HUES48 (cell line): ENCODE results near the gene PTPRN2.
"Not testable (repeated sequence)": the region's sequence is repeated elsewhere in the genome, so short reads cannot be mapped to it uniquely, and the experiment has no call there.

Experiments used
- H3K27ac ChIP-seq: one replicate; pipeline ENCODE4 v1.7.0; 2013; ENCODE audit warnings: low read depth, low read length, inconsistent platforms
- H3K27me3 ChIP-seq: 2 replicates; pipeline ENCODE4 v1.6.1; 2013; ENCODE audit warnings: mild to moderate bottlenecking, low read length; ENCODE audit not compliant: control insufficient read depth, insufficient read depth
- H3K36me3 ChIP-seq: 2 replicates; pipeline ENCODE4 v1.6.1; 2013; ENCODE audit warnings: low read length; ENCODE audit not compliant: control insufficient read depth, insufficient read depth
- H3K4me1 ChIP-seq: 2 replicates; pipeline ENCODE4 v1.6.1; 2013; ENCODE audit warnings: mild to moderate bottlenecking, low read length; ENCODE audit not compliant: control insufficient read depth, insufficient read depth
- H3K4me3 ChIP-seq: 2 replicates; pipeline ENCODE4 v1.5.1; 2013; ENCODE audit warnings: mild to moderate bottlenecking, low read depth, low read length
- H3K9ac ChIP-seq: 2 replicates; pipeline ENCODE4 v1.6.1; 2013; ENCODE audit warnings: mild to moderate bottlenecking, low read depth, low read length, moderate library complexity
- H3K9me3 ChIP-seq: 2 replicates; pipeline ENCODE4 v1.6.1; 2013; ENCODE audit warnings: low read length; ENCODE audit not compliant: control insufficient read depth, insufficient read depth

The PTPRN2 gene

GRCh38 chr7:158508802-158509385 is 78.7 kb downstream of the PTPRN2 start:
- Histone ChIP-seq H3K27me3 (no peaks in the 10 kb centered on the region), H3K27ac (no peak overlapping the region), H3K9me3 (peaks cover 8% of the 10 kb centered on the region; the same call in 1 of the 2 replicates), H3K36me3 (no peaks in the 10 kb centered on the region), H3K9ac (no peak overlapping the region), H3K4me3 (no peak overlapping the region), H3K4me1 (no peaks in the 10 kb centered on the region)

GRCh38 chr7:158508321-158508720 is 79.3 kb downstream of the PTPRN2 start:
- not testable (repeated sequence) for H3K27me3 ChIP-seq, H3K4me3 ChIP-seq, H3K27ac ChIP-seq, H3K4me1 ChIP-seq, H3K9me3 ChIP-seq, H3K36me3 ChIP-seq, H3K9ac ChIP-seq

- Histone ChIP-seq H3K9me3 (peaks cover 8% of the 10 kb centered on the region; the same call in 1 of the 2 replicates), H3K4me3 (no peak overlapping the region), H3K27ac (no peak overlapping the region)
Measured at GRCh38 chr7:158507917-158508316, 79.7 kb downstream of the PTPRN2 start.

GRCh38 chr7:158507175-158507574 is 80.4 kb downstream of the PTPRN2 start:
- not testable (repeated sequence) for H3K4me3 ChIP-seq, H3K27ac ChIP-seq, H3K9ac ChIP-seq, H3K27me3 ChIP-seq, H3K36me3 ChIP-seq, H3K9me3 ChIP-seq, H3K4me1 ChIP-seq

More at GRCh38 chr7:158507917-158508316, 79.7 kb downstream of the PTPRN2 start:
- Histone ChIP-seq H3K4me1 (no peaks in the 10 kb centered on the region), H3K9ac (no peak overlapping the region), H3K27me3 (no peaks in the 10 kb centered on the region), H3K36me3 (no peaks in the 10 kb centered on the region)

GRCh38 chr7:158506626-158507025 is 81.0 kb downstream of the PTPRN2 start:
- H3K9ac ChIP-seq = no peak overlapping the region
- no peaks in the 10 kb centered on the region for H3K27me3 ChIP-seq

GRCh38 chr7:158505683-158506082 is 81.9 kb downstream of the PTPRN2 start:
- H3K4me3 ChIP-seq = no peak overlapping the region
- no peaks in the 10 kb centered on the region; the same call in 1 of the 2 replicates for H3K9me3 ChIP-seq
- no peak overlapping the region for H3K27ac ChIP-seq
- no peaks in the 10 kb centered on the region for H3K27me3 ChIP-seq
- no peaks in the 10 kb centered on the region for H3K36me3 ChIP-seq
- peaks cover 7% of the 10 kb centered on the region for H3K4me1 ChIP-seq
- no peak overlapping the region for H3K9ac ChIP-seq

More at GRCh38 chr7:158506626-158507025, 81.0 kb downstream of the PTPRN2 start:
- Histone ChIP-seq H3K4me3 (no peak overlapping the region), H3K36me3 (no peaks in the 10 kb centered on the region), H3K4me1 (no peaks in the 10 kb centered on the region), H3K27ac (no peak overlapping the region), H3K9me3 (peaks cover 2% of the 10 kb centered on the region; the same call in 1 of the 2 replicates)

- Histone ChIP-seq H3K9me3 (no peaks in the 10 kb centered on the region; the same call in 1 of the 2 replicates), H3K9ac (no peak overlapping the region), H3K27me3 (no peaks in the 10 kb centered on the region), H3K27ac (no peak overlapping the region), H3K36me3 (no peaks in the 10 kb centered on the region), H3K4me3 (no peak overlapping the region), H3K4me1 (peaks cover 15% of the 10 kb centered on the region)
Measured at GRCh38 chr7:158502068-158502750, 85.4 kb downstream of the PTPRN2 start.

GRCh38 chr7:158501393-158502067 is 86.1 kb downstream of the PTPRN2 start:
- H3K9me3 ChIP-seq = no peaks in the 10 kb centered on the region; the same call in 1 of the 2 replicates
- no peak overlapping the region for H3K9ac ChIP-seq
- no peaks in the 10 kb centered on the region for H3K36me3 ChIP-seq
- no peak overlapping the region for H3K27ac ChIP-seq
- no peaks in the 10 kb centered on the region for H3K27me3 ChIP-seq
- H3K4me3 ChIP-seq = no peak overlapping the region
- H3K4me1 ChIP-seq = peaks cover 15% of the 10 kb centered on the region

GRCh38 chr7:158500651-158501052 is 87.0 kb downstream of the PTPRN2 start:
- Histone ChIP-seq H3K9me3 (no peaks in the 10 kb centered on the region; the same call in 1 of the 2 replicates), H3K9ac (0 out of 2 replicates have a peak overlapping the region, but pooled peaks have one; percentile 10), H3K36me3 (no peaks in the 10 kb centered on the region), H3K27me3 (no peaks in the 10 kb centered on the region), H3K4me1 (peaks cover 18% of the 10 kb centered on the region), H3K4me3 (no peak overlapping the region), H3K27ac (no peak overlapping the region)

GRCh38 chr7:158499082-158499455 is 88.6 kb downstream of the PTPRN2 start:
- H3K27me3 ChIP-seq = no peaks in the 10 kb centered on the region
- no peak overlapping the region for H3K9ac ChIP-seq
- H3K4me3 ChIP-seq = no peak overlapping the region
- no peaks in the 10 kb centered on the region for H3K36me3 ChIP-seq
- H3K4me1 ChIP-seq = peaks cover 33% of the 10 kb centered on the region
- no peaks in the 10 kb centered on the region for H3K9me3 ChIP-seq
- no peak overlapping the region for H3K27ac ChIP-seq
